ENCODE data around the gene ACTRT3.

Gene ACTRT3

GRCh38 chr3:169769287-169770181 is at the start of gene ACTRT3:
Gene ACTRT3, minus strand, starts transcription at chr3:169769561. Its CDS starts 41 bp downstream, at chr3:169769520.
- DNase-seq = peak; percentile 72

- no peak for DNase-seq
Observed at GRCh38 chr3:169818316-169818715, 49.0 kb upstream of the ACTRT3 start.

- DNase-seq = no peak
Observed at GRCh38 chr3:169815590-169816150, 46.3 kb upstream of the ACTRT3 start.

GRCh38 chr3:169813757-169814517 is 44.6 kb upstream of the ACTRT3 start:
- peak; percentile 83 for DNase-seq

GRCh38 chr3:169813278-169813677 is 43.9 kb upstream of the ACTRT3 start:
- DNase-seq = peak; percentile 6

GRCh38 chr3:169812332-169813235 is 43.2 kb upstream of the ACTRT3 start, which contains the start of the genes LRRC34 and LRRIQ4:
Gene LRRC34, minus strand, starts transcription at chr3:169812904. Its CDS starts 356 bp downstream, at chr3:169812548.
Gene LRRIQ4, plus strand, starts transcription at chr3:169812870. Its CDS starts 9,052 bp downstream, at chr3:169821922.
- peak; percentile 70 for DNase-seq

- peak; percentile 15 for DNase-seq
Observed at GRCh38 chr3:169811631-169812331, 42.4 kb upstream of the ACTRT3 start.

GRCh38 chr3:169809230-169809795 is 40.0 kb upstream of the ACTRT3 start:
- DNase-seq = no peak

GRCh38 chr3:169804681-169805080 is 35.3 kb upstream of the ACTRT3 start:
- no peak for DNase-seq

- DNase-seq = no peak
Observed at GRCh38 chr3:169792359-169792758, 23.0 kb upstream of the ACTRT3 start.

- no peak for DNase-seq
Observed at GRCh38 chr3:169790687-169791429, 21.5 kb upstream of the ACTRT3 start.

GRCh38 chr3:169790219-169790618 is 20.9 kb upstream of the ACTRT3 start:
- no peak for DNase-seq

GRCh38 chr3:169787791-169788190 is 18.4 kb upstream of the ACTRT3 start:
- DNase-seq = no peak

GRCh38 chr3:169787120-169787519 is 17.8 kb upstream of the ACTRT3 start:
- no peak for DNase-seq

GRCh38 chr3:169781209-169781855 is 12.0 kb upstream of the ACTRT3 start:
- no peak for DNase-seq

GRCh38 chr3:169780742-169781141 is 11.4 kb upstream of the ACTRT3 start:
- peak; percentile 15 for DNase-seq

- DNase-seq = no peak
Observed at GRCh38 chr3:169777822-169778221, 8.5 kb upstream of the ACTRT3 start.

- peak; percentile 12 for DNase-seq
Observed at GRCh38 chr3:169774186-169774585, 4.8 kb upstream of the ACTRT3 start.

GRCh38 chr3:169772897-169773816 is 3.8 kb upstream of the ACTRT3 start, which contains the start of gene MYNN:
Gene MYNN, plus strand, starts transcription at chr3:169773396. Its CDS starts 900 bp downstream, at chr3:169774296.
- peak; percentile 92 for DNase-seq
